Measurements from ENCODE around the gene OPCML.

The OPCML gene

GRCh38 chr11:133477251-133477625 lies 55.1 kb downstream of the OPCML start:
- H3K4me3 ChIP-seq (ENCODE audit: low read length), result no peak overlapping the region
- no peak for DNase-seq (ENCODE audit: low read depth)
- TF ChIP-seq, protein P1, sequence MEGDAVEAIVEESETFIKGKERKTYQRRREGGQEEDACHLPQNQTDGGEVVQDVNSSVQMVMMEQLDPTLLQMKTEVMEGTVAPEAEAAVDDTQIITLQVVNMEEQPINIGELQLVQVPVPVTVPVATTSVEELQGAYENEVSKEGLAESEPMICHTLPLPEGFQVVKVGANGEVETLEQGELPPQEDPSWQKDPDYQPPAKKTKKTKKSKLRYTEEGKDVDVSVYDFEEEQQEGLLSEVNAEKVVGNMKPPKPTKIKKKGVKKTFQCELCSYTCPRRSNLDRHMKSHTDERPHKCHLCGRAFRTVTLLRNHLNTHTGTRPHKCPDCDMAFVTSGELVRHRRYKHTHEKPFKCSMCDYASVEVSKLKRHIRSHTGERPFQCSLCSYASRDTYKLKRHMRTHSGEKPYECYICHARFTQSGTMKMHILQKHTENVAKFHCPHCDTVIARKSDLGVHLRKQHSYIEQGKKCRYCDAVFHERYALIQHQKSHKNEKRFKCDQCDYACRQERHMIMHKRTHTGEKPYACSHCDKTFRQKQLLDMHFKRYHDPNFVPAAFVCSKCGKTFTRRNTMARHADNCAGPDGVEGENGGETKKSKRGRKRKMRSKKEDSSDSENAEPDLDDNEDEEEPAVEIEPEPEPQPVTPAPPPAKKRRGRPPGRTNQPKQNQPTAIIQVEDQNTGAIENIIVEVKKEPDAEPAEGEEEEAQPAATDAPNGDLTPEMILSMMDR (conservative IDR thresholded peaks at IDR 0.05; ENCODE audit: low read length), result no peak

- no peak overlapping the region for H3K4me3 ChIP-seq (ENCODE audit: low read length)
- no peak for DNase-seq (ENCODE audit: low read depth)
- TF ChIP-seq, protein P1 (conservative IDR thresholded peaks at IDR 0.05; ENCODE audit: low read length), result no peak
Observed at GRCh38 chr11:133476570-133477250, 55.6 kb downstream of the OPCML start.

- no peak for DNase-seq (ENCODE audit: low read depth)
- TF ChIP-seq, protein P1 (conservative IDR thresholded peaks at IDR 0.05; ENCODE audit: low read length), result no peak
- no peak overlapping the region for H3K4me3 ChIP-seq (ENCODE audit: low read length)
Observed at GRCh38 chr11:133474461-133474860, 57.8 kb downstream of the OPCML start.

DNA sequence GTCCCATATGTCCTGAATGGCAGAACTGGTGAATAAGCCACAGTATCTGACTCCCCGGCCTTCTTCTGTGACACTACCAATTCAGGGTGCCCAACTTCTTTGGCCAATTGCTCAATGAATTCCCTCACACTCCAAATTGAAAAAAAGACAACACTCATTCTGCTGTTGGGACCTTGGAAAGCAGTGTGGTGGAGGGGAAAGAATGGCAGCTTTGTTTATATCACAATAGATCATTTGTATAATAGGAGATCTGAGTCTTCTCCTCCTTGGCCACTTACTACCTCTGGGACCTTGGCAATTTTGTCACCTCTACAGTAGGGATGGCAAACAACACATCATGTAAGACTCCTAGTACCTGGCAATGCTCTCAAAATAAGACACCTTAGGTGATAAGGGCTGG lies 64.6 kb downstream of the OPCML start:
- DNase-seq (ENCODE audit: low read depth), result no peak
- TF ChIP-seq, protein P1 (conservative IDR thresholded peaks at IDR 0.05; ENCODE audit: low read length), result no peak
- H3K4me3 ChIP-seq (ENCODE audit: low read length), result no peak overlapping the region

DNA sequence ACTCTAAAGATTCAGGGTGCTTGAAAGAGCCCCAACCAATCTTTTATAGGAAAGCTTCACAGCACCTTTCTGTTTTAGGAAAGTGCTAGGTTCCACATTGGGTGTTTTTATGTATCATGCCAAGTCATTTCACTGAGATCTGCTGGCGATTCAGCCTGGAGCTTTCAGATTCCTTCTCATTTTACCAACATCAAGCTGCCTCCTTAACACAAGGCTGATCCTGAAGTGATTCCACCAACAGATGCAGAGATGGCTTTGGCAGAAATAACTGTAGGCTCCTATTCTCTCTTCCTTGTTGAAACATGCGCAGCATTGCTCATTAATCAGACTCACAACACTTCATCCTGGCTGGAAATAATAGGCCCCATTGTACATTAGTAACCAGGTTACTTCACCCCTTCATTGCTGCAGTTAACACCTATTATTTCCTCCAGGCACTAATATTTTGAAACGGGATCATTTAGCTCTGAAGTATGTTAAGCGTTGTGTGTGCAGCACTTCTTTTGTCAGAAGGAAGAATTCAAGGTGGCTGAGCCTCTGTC lies 89.0 kb downstream of the OPCML start:
- TF ChIP-seq, protein P1 (conservative IDR thresholded peaks at IDR 0.05; ENCODE audit: low read length), result no peak
- H3K4me3 ChIP-seq (ENCODE audit: low read length), result no peak overlapping the region
- no peak for DNase-seq (ENCODE audit: low read depth)

DNA sequence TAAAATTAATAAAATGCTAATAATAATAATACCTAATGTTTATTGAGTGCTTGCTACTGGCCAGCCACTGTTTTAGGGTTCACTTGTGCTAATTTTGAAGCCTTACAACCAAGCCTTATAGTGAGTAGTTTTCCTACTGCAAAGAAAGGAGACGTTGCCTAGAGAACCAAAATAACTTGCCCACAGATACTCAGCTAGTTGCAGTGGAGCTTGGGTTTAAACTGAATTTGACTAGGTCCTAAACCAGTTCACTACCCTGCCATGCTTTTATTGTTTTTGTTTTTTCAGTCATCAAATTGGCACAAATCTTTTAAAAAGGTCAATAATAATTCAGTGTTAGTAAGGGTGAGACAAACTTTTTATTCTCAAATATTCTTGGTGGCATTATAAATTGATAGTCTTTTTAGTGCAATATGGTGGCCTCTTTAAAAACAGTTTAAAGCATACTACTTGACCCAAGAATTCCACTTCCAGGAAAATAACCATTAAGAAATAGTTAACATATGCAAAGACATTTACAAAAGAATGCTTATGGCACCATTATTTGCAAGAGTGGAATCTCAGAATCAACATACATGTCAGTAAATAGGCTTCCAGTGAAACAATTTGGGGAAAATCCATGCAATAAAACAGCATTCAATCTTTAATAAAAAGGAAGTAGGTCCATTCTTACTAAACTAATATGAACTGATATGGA lies 90.2 kb downstream of the OPCML start:
- no peak for DNase-seq (ENCODE audit: low read depth)
- TF ChIP-seq, protein P1 (conservative IDR thresholded peaks at IDR 0.05; ENCODE audit: low read length), result no peak
- no peak overlapping the region for H3K4me3 ChIP-seq (ENCODE audit: low read length)

GRCh38 chr11:133425992-133426391 lies 106.3 kb downstream of the OPCML start:
- no peak overlapping the region for H3K4me3 ChIP-seq (ENCODE audit: low read length)
- no peak for DNase-seq (ENCODE audit: low read depth)
- TF ChIP-seq, protein P1 (conservative IDR thresholded peaks at IDR 0.05; ENCODE audit: low read length), result no peak

Measured in AG10803 (cell line).